Fibroblast of lung (primary cell): Measurements from ENCODE around the gene TARS1. TPM values are rescaled to one million over a fixed set of nuclear protein-coding genes. Genes with fewer than 3 reads are reported as not detected.

ENCODE experiments used
- DNase-seq, 2 donors: peaks; one replicate each; pipeline versions ENCODE4 v3.0.0 to v3.0.0-alpha.2; 2010; ENCODE audit warnings: low read depth in 2 of 2
- H2AFZ ChIP-seq: 2 replicates; pipeline ENCODE4 v1.5.1; 2012; ENCODE audit warnings: low read length, control low read depth, inconsistent platforms
- H3K27ac ChIP-seq: 2 replicates; pipeline ENCODE4 v1.5.1; 2011; ENCODE audit warnings: low read length, control low read depth; ENCODE audit not compliant: insufficient read depth
- H3K27me3 ChIP-seq: 2 replicates; pipeline ENCODE4 v1.5.1; 2011; ENCODE audit warnings: mild to moderate bottlenecking, low read length; ENCODE audit not compliant: control insufficient read depth, insufficient read depth
- H3K36me3 ChIP-seq: 2 replicates; pipeline ENCODE4 v1.5.1; 2011; ENCODE audit warnings: low read length; ENCODE audit not compliant: control insufficient read depth, insufficient read depth
- H3K4me1 ChIP-seq: 2 replicates; pipeline ENCODE4 v1.5.1; 2011; ENCODE audit warnings: low read length; ENCODE audit not compliant: control insufficient read depth, insufficient read depth; ENCODE audit errors: extremely low read depth
- H3K4me2 ChIP-seq: 2 replicates; pipeline ENCODE4 v1.5.1; 2011; ENCODE audit warnings: low read length, control low read depth; ENCODE audit not compliant: insufficient read depth; ENCODE audit errors: extremely low read depth
- H3K4me3 ChIP-seq, 4 experiments: fragments of 200-600 bp in 1 of 4; sonication (generic) in 1 of 4; replicated peaks in 1 of 4; 2 replicates each; pipeline ENCODE4 v1.5.1; 2011 to 2016; ENCODE audit warnings: low read length in 4 of 4, low read depth in 3 of 4, mild to moderate bottlenecking in 3 of 4, control low read depth in 2 of 4, inconsistent platforms in 1 of 4, mixed read lengths in 1 of 4; ENCODE audit not compliant: insufficient read depth in 1 of 4; ENCODE audit errors: control extremely low read depth in 1 of 4
- H3K79me2 ChIP-seq: 2 replicates; pipeline ENCODE4 v1.5.1; 2012; ENCODE audit warnings: mild to moderate bottlenecking, low read length, inconsistent platforms; ENCODE audit not compliant: control insufficient read depth, insufficient read depth
- H3K9ac ChIP-seq: 2 replicates; pipeline ENCODE4 v1.5.1; 2011; ENCODE audit warnings: mild to moderate bottlenecking, low read length, control low read depth; ENCODE audit not compliant: insufficient read depth
- H3K9me3 ChIP-seq: 2 replicates; pipeline ENCODE4 v1.5.1; 2012; ENCODE audit warnings: low read depth, low read length; ENCODE audit not compliant: control insufficient read depth, insufficient read depth
- H4K20me1 ChIP-seq: 2 replicates; pipeline ENCODE4 v1.5.1; 2011; ENCODE audit warnings: low read length; ENCODE audit not compliant: control insufficient read depth, insufficient read depth; ENCODE audit errors: extremely low read depth
- EZH2 ChIP-seq: IDR thresholded peaks from 2 replicates; pipeline ENCODE4 v1.5.1; 2012; ENCODE audit warnings: low read length, control low read depth, mild to moderate bottlenecking; ENCODE audit errors: missing control alignments
- polyA plus RNA-seq, 2 donors: library from polyadenylated mRNA; depleted of rRNA in 1 of 2; stranded (reverse) in 1 of 2; unstranded in 1 of 2; fragments of >200 nt; gene quantifications; 2 replicates each; pipeline ENCODE4 v1.2.1, GENCODE V29; 2011 to 2012; ENCODE audit warnings: missing spikeins in 1 of 2
- total RNA-seq: library from RNA; depleted of rRNA; stranded (reverse); fragments of >200 nt; gene quantifications from 2 replicates; pipeline ENCODE4 v1.2.1, GENCODE V29; 2014
- TF ChIP-seq, protein P1 (sequence below), 2 donors: IDR thresholded peaks in 1 of 2; conservative IDR thresholded peaks in 1 of 2; 1 replicate in 1 of 2; 2 replicates in 1 of 2; pipeline ENCODE4 v1.5.1; 2011 to 2012; ENCODE audit warnings: low read length in 2 of 2, control low read depth in 1 of 2, inconsistent platforms in 1 of 2, low read depth in 1 of 2, mild to moderate bottlenecking in 1 of 2

Gene TARS1
- total and polyA plus RNA-seq, 2 donors (not counting 1 experiment from before 2014, with no cell fraction given), result 130 to 368 TPM

DNA sequence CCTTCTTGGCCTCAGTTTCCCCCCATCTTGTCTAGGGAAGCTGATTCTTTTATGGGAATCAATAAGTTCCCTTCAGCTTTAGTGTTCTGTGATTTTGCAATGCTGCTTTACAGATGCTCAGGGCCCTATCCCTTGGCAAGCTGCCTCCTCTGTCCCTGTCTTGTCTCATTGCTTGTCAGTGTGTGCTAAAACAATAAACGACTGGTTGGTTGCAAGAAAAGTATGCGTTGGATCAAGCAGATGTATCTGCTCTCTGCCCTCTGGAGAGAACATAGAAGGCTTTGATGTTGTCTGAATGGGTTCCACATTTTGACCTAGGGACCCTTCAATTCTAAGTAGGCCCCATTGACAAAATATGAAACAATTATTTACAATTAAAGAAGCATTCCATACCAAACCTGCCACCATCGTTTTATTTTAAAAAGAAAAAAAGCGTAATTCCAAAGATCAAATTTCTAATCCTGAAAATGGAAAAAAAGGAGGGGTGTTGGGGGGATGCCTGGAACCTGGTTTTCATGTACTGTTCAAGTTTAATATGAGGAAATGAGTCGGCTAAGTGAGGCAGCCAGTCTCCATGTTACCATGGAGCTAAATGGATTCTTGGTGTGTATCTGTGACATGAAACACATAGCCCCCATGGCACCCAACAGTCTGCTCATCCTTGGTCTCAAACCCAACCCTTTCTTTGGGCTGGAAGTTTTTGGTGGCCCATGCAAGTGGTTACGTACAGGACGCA, 31.2 kb upstream of the TARS1 start:
- no peaks in the 10 kb centered on the region for H3K79me2 ChIP-seq
- no peak overlapping the region for H3K4me2 ChIP-seq
- H3K36me3 ChIP-seq, result no peaks in the 10 kb centered on the region
- no peaks in the 10 kb centered on the region for H3K9me3 ChIP-seq
- no peak overlapping the region for H3K9ac ChIP-seq
- H3K4me3 ChIP-seq, result no peak overlapping the region
- H3K27ac ChIP-seq, result no peak overlapping the region
- H2AFZ ChIP-seq, result no peak overlapping the region
- peak in 1 of 2 donors; percentile 70 for DNase-seq
- TF ChIP-seq EZH2, result no peak
- TF ChIP-seq, protein P1, sequence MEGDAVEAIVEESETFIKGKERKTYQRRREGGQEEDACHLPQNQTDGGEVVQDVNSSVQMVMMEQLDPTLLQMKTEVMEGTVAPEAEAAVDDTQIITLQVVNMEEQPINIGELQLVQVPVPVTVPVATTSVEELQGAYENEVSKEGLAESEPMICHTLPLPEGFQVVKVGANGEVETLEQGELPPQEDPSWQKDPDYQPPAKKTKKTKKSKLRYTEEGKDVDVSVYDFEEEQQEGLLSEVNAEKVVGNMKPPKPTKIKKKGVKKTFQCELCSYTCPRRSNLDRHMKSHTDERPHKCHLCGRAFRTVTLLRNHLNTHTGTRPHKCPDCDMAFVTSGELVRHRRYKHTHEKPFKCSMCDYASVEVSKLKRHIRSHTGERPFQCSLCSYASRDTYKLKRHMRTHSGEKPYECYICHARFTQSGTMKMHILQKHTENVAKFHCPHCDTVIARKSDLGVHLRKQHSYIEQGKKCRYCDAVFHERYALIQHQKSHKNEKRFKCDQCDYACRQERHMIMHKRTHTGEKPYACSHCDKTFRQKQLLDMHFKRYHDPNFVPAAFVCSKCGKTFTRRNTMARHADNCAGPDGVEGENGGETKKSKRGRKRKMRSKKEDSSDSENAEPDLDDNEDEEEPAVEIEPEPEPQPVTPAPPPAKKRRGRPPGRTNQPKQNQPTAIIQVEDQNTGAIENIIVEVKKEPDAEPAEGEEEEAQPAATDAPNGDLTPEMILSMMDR (conservative IDR thresholded peaks at IDR 0.05 in 1 of 2, IDR thresholded peaks at IDR 0.05 in 1 of 2; ENCODE audit: low read depth in 1 of 2, low read length in 2 of 2), result no peak
- H4K20me1 ChIP-seq, result no peaks in the 10 kb centered on the region
- H3K27me3 ChIP-seq, result no peaks in the 10 kb centered on the region
- no peaks in the 10 kb centered on the region for H3K4me1 ChIP-seq

DNA sequence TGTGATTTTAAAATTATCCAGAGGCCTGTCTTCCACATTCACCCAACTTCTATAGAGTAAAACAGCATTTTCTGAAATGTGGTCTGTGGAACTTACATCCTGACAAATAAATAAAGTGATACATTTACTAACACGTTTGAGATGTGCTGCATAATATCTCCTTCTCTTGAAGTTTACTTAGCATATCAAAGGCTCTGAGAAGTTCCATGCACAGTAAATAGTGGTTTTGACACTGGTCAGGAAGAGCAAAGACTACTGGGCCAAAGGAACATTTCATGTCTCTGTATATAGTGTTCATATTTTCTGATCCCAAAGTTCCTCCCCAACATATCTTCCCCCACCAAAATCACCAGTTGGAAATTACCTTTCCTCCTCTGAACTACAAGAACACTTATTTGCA, 30.5 kb upstream of the TARS1 start:
- Histone ChIP-seq H3K27ac (no peak overlapping the region), H3K4me1 (no peaks in the 10 kb centered on the region), H3K79me2 (no peaks in the 10 kb centered on the region), H3K4me3 (no peak overlapping the region), H4K20me1 (no peaks in the 10 kb centered on the region), H3K9me3 (no peaks in the 10 kb centered on the region), H3K9ac (no peak overlapping the region), H3K36me3 (no peaks in the 10 kb centered on the region), H3K4me2 (no peak overlapping the region), H3K27me3 (no peaks in the 10 kb centered on the region), H2AFZ (no peak overlapping the region)
- TF ChIP-seq, protein P1 (conservative IDR thresholded peaks at IDR 0.05 in 1 of 2, IDR thresholded peaks at IDR 0.05 in 1 of 2; ENCODE audit: low read depth in 1 of 2, low read length in 2 of 2), result no peak
- TF ChIP-seq EZH2, result no peak
- no peak for DNase-seq

DNA sequence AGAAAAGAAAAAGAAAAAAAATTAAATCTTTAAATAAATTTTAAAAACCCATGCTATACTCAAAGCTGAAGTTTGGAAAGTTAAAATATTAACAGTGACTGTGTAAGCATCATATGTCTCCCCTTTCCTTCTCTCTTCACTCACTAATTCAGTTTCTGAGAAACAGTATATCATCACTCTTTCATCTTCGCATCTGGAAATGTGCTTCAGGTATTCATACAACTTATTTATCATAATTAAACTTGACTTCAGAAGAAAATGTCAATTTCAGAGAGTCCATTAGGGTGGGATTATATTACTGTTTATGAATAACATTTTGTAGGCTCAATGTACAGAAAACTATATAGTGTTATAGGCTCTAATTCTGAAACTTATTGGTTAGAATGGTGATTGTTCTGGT, 29.3 kb upstream of the TARS1 start:
- H3K9me3 ChIP-seq, result no peaks in the 10 kb centered on the region
- DNase-seq, result no peak
- no peaks in the 10 kb centered on the region for H3K36me3 ChIP-seq
- no peak overlapping the region for H2AFZ ChIP-seq
- H3K4me1 ChIP-seq, result no peaks in the 10 kb centered on the region
- no peaks in the 10 kb centered on the region for H4K20me1 ChIP-seq
- H3K9ac ChIP-seq, result no peak overlapping the region
- no peak overlapping the region for H3K4me3 ChIP-seq
- no peak for TF ChIP-seq EZH2
- TF ChIP-seq, protein P1 (conservative IDR thresholded peaks at IDR 0.05 in 1 of 2, IDR thresholded peaks at IDR 0.05 in 1 of 2; ENCODE audit: low read depth in 1 of 2, low read length in 2 of 2), result no peak
- no peak overlapping the region for H3K27ac ChIP-seq
- no peaks in the 10 kb centered on the region for H3K27me3 ChIP-seq
- H3K4me2 ChIP-seq, result no peak overlapping the region
- no peaks in the 10 kb centered on the region for H3K79me2 ChIP-seq
